ENCODE data around the gene USO1. TPM values are rescaled to one million over a fixed set of nuclear protein-coding genes. Genes with fewer than 3 reads are reported as not detected.

USO1 gene
- total and polyA plus RNA-seq, 2 of the 8 experiments (the other 6 are each of a cell fraction or from before 2014, with no cell fraction given) = 57.3 to 198 TPM

GRCh38 chr4:75678965-75679364 lies 45.4 kb upstream of the USO1 start:
- TF ChIP-seq TAF7 (optimal IDR thresholded peaks at IDR 0.05; ENCODE audit: borderline replicate concordance, low read depth, low read length) (no peak), EP300 (IDR thresholded peaks at IDR 0.05; ENCODE audit: borderline replicate concordance in 1 of 2, low read depth in 2 of 2, low read length in 2 of 2) (no peak), SIX5 (IDR thresholded peaks at IDR 0.05; ENCODE audit: low read depth, low read length) (no peak), YY1 (IDR thresholded peaks at IDR 0.05; ENCODE audit: low read depth, low read length) (no peak), BRCA1 (IDR thresholded peaks at IDR 0.05; ENCODE audit: low read depth, low read length) (no peak), BCL11A (IDR thresholded peaks at IDR 0.05; ENCODE audit: low read depth in 2 of 2, low read length in 2 of 2) (no peak), ZNF274 (IDR thresholded peaks at IDR 0.05; ENCODE audit: borderline replicate concordance, extremely low read depth, low read length) (no peak)
- H3K4me1 ChIP-seq (replicated peaks in 1 of 4; ENCODE audit: control insufficient read depth in 3 of 4, insufficient read depth in 4 of 4, low read length in 3 of 4) = peaks cover 3 to 9% (median 6%) of the 10 kb centered on the region in 4 experiments
- H3K79me1 ChIP-seq (ENCODE audit: low read depth, low read length) = peaks cover 5% of the 10 kb centered on the region

More at GRCh38 chr4:75678965-75679364, 45.4 kb upstream of the USO1 start:
- no peak overlapping the region for H3K9ac ChIP-seq (replicated peaks in 1 of 4; ENCODE audit: extremely low read depth in 1 of 4, low read depth in 3 of 4, low read length in 3 of 4)
- no peaks in the 10 kb centered on the region for H3K23me2 ChIP-seq (ENCODE audit: low read depth, low read length)
- no peak overlapping the region for H2BK5ac ChIP-seq (ENCODE audit: low read depth, low read length)
- ChIA-PET POLR2A (ENCODE audit: partially characterized antibody) (interaction anchor here (0.6 to 0.7 kb wide), 2 partner anchors 15 to 20 kb away, joined by 3 read pairs; no protein-coding TSS in a partner anchor), CTCF (ENCODE audit: partially characterized antibody) (interaction anchor here (1.5 kb wide), 1 partner anchor 26 kb away, joined by 4 read pairs; no protein-coding TSS in a partner anchor)
- H4K8ac ChIP-seq (ENCODE audit: extremely low read depth, insufficient read depth, low read length) = no peak overlapping the region
- no peak overlapping the region for H2BK120ac ChIP-seq (replicated peaks; ENCODE audit: low read depth, low read length)
- FAIRE-seq = no peak
- H2BK15ac ChIP-seq (ENCODE audit: low read length) = no peak overlapping the region
- no peak overlapping the region for H3K27ac ChIP-seq (ENCODE audit: low read depth, low read length)
- peaks cover 4 to 56% of the 10 kb centered on the region in 2 experiments; a peak in 3 of 4 replicates for H3K79me2 ChIP-seq (ENCODE audit: control insufficient read depth in 1 of 2, insufficient read depth in 2 of 2, low read length in 2 of 2)
- H4K5ac ChIP-seq (ENCODE audit: insufficient read length, low read depth, low read length) = no peak overlapping the region
- H3K36me3 ChIP-seq (ENCODE audit: control insufficient read depth in 2 of 4, insufficient read depth in 4 of 4, low read length in 3 of 4) = peaks cover 0 to 4% (median 2%) of the 10 kb centered on the region in 4 experiments; a peak in 3 of 8 replicates
- no peak overlapping the region for H2AFZ ChIP-seq (ENCODE audit: low read length)
- H3K9me3 ChIP-seq (ENCODE audit: insufficient read depth in 2 of 2, low read depth in 1 of 2, low read length in 1 of 2) = no peaks in the 10 kb centered on the region
- no peaks in the 10 kb centered on the region for H3K27me3 ChIP-seq (replicated peaks in 1 of 4; ENCODE audit: control insufficient read depth in 3 of 4, extremely low read depth in 1 of 4, insufficient read depth in 3 of 4, low read length in 3 of 4)
- DNase-seq (ENCODE audit: low read depth in 1 of 2, low spot score in 2 of 2) = no peak
- H3K23ac ChIP-seq (ENCODE audit: insufficient read length) = no peak overlapping the region
- H2AK5ac ChIP-seq (ENCODE audit: low read depth, low read length) = no peak overlapping the region
- H3K18ac ChIP-seq (ENCODE audit: extremely low read depth, low read length) = no peak overlapping the region
- H4K91ac ChIP-seq (replicated peaks; ENCODE audit: insufficient read length, low read length) = no peak overlapping the region
- no peak overlapping the region for H2BK20ac ChIP-seq (ENCODE audit: low read length)
- no peak overlapping the region for H3K4me3 ChIP-seq (ENCODE audit: extremely low read depth in 1 of 4, insufficient read depth in 2 of 4, low read depth in 3 of 4, low read length in 4 of 4)
- H4K20me1 ChIP-seq (replicated peaks in 1 of 2; ENCODE audit: control insufficient read depth in 1 of 2, insufficient read depth in 2 of 2, low read length in 2 of 2) = peaks cover 0 to 2% of the 10 kb centered on the region in 2 experiments
- H3K14ac ChIP-seq (ENCODE audit: insufficient read length) = no peak overlapping the region
- no peak overlapping the region for H3K56ac ChIP-seq (replicated peaks; ENCODE audit: insufficient read length, low read depth, low read length)
- H2BK12ac ChIP-seq (ENCODE audit: low read depth, low read length) = no peak overlapping the region
- no peak overlapping the region for H3K4me2 ChIP-seq (ENCODE audit: insufficient read depth in 1 of 2, low read depth in 2 of 2, low read length in 2 of 2)
- H3K4ac ChIP-seq (replicated peaks; ENCODE audit: insufficient read length, low read depth, low read length) = no peak overlapping the region
